Cardiac muscle cell (in vitro differentiated cells and primary cell): ENCODE results near the gene MAPT. TPM values are rescaled to one million over a fixed set of nuclear protein-coding genes. Genes with fewer than 3 reads are reported as not detected.

Source experiments
- DNase-seq, 2 donors: peaks; one replicate each; pipeline versions ENCODE4 v3.0.0 to v3.0.0-alpha.2; 2010 to 2017; ENCODE audit warnings: low read depth in 1 of 2, low spot score in 1 of 2
- H3K27ac ChIP-seq: fragments of 200-600 bp; sonication (generic); 2 replicates; pipeline ENCODE4 v1.5.1; 2016
- H3K27me3 ChIP-seq: fragments of 200-600 bp; sonication (generic); 2 replicates; pipeline ENCODE4 v1.6.0; 2016; ENCODE audit warnings: control low read depth
- H3K36me3 ChIP-seq: fragments of 200-600 bp; sonication (generic); 2 replicates; pipeline ENCODE4 v1.5.1; 2016; ENCODE audit warnings: control low read depth
- H3K4me1 ChIP-seq: fragments of 200-600 bp; sonication (generic); 2 replicates; pipeline ENCODE4 v1.8.1; 2017; ENCODE audit warnings: low read depth, mild to moderate bottlenecking, mixed run types
- H3K4me3 ChIP-seq: fragments of 200-600 bp; sonication (generic); 2 replicates; pipeline ENCODE4 v1.5.1; 2016; ENCODE audit warnings: mild to moderate bottlenecking
- H3K9me3 ChIP-seq: fragments of 200-600 bp; sonication (generic); 2 replicates; pipeline ENCODE4 v1.5.1; 2017; ENCODE audit warnings: low read depth, mild to moderate bottlenecking, control low read depth
- CTCF ChIP-seq: IDR thresholded peaks from 2 replicates; pipeline ENCODE4 v1.5.1; 2012; ENCODE audit warnings: low read depth, mild to moderate bottlenecking, low read length
- polyA plus RNA-seq: library from polyadenylated mRNA; unstranded; fragments of >200 nt; fragmentation: Nextera tagmentation; extraction: Ambion mirVana; gene quantifications from 2 replicates; pipeline ENCODE4 v1.2.1, GENCODE V29; 2016
- total RNA-seq: library from RNA; depleted of rRNA; stranded (reverse); fragments of >200 nt; gene quantifications from 2 replicates; pipeline ENCODE4 v1.2.3, GENCODE V29; 2016

Gene MAPT
- total and polyA plus RNA-seq, 2 experiments from 2014 or later, result 1.3 to 1.9 TPM

- no peak for DNase-seq
- Histone ChIP-seq H3K27me3 (peaks cover 71% of the 10 kb centered on the region), H3K27ac (no peak overlapping the region), H3K36me3 (no peaks in the 10 kb centered on the region), H3K4me3 (no peak overlapping the region), H3K9me3 (no peaks in the 10 kb centered on the region), H3K4me1 (no peaks in the 10 kb centered on the region)
- no peak for TF ChIP-seq CTCF
Observed at GRCh38 chr17:45895969-45896785, 1.8 kb downstream of the MAPT start.

GRCh38 chr17:45896803-45897693 is 2.7 kb downstream of the MAPT start:
- no peak for DNase-seq
- Histone ChIP-seq H3K4me1 (no peaks in the 10 kb centered on the region), H3K4me3 (no peak overlapping the region), H3K27me3 (peaks cover 77% of the 10 kb centered on the region), H3K9me3 (no peaks in the 10 kb centered on the region), H3K36me3 (no peaks in the 10 kb centered on the region), H3K27ac (no peak overlapping the region)
- no peak for TF ChIP-seq CTCF

- H3K36me3 ChIP-seq, result no peaks in the 10 kb centered on the region
- H3K9me3 ChIP-seq, result no peaks in the 10 kb centered on the region
- peaks cover 80% of the 10 kb centered on the region for H3K27me3 ChIP-seq
- TF ChIP-seq CTCF, result no peak
- no peak overlapping the region for H3K27ac ChIP-seq
- no peaks in the 10 kb centered on the region for H3K4me1 ChIP-seq
- no peak for DNase-seq
- no peak overlapping the region for H3K4me3 ChIP-seq
Observed at GRCh38 chr17:45900136-45900535, 5.8 kb downstream of the MAPT start.

GRCh38 chr17:45900723-45901415 is 6.5 kb downstream of the MAPT start:
- Histone ChIP-seq H3K4me3 (no peak overlapping the region), H3K36me3 (no peaks in the 10 kb centered on the region), H3K9me3 (no peaks in the 10 kb centered on the region), H3K27me3 (peaks cover 75% of the 10 kb centered on the region), H3K27ac (no peak overlapping the region), H3K4me1 (no peaks in the 10 kb centered on the region)
- no peak for DNase-seq
- no peak for TF ChIP-seq CTCF

GRCh38 chr17:45902892-45903346 is 8.6 kb downstream of the MAPT start:
- DNase-seq, result no peak
- no peak for TF ChIP-seq CTCF
- Histone ChIP-seq H3K27me3 (peaks cover 57% of the 10 kb centered on the region), H3K9me3 (no peaks in the 10 kb centered on the region), H3K4me1 (no peaks in the 10 kb centered on the region), H3K36me3 (no peaks in the 10 kb centered on the region), H3K4me3 (no peak overlapping the region), H3K27ac (no peak overlapping the region)
